ENCODE results near the gene PNKP. TPM values are rescaled to one million over a fixed set of nuclear protein-coding genes. Genes with fewer than 3 reads are reported as not detected.

The PNKP gene
- total RNA-seq, 1 donor from 2014 or later, result 46.3 TPM

- no peaks in the 10 kb centered on the region for H3K9me3 ChIP-seq
- peak; percentile 51 to 96 for DNase-seq (ENCODE audit: low spot score in 2 of 2)
- peak within 1 kb of the TSS; percentile 85 to 90 for H3K4me3 ChIP-seq
- peak within 1 kb of the TSS; percentile 99 to 100 for H3K27ac ChIP-seq
- peaks cover 4 to 10% of the 10 kb centered on the region in 2 donors for H3K4me1 ChIP-seq
- no peaks in the 10 kb centered on the region for H3K27me3 ChIP-seq
- peak in 1 of 3 experiments; percentile 4 for TF ChIP-seq CTCF (IDR thresholded peaks at IDR 0.05)
- H3K36me3 ChIP-seq, result peaks cover 8 to 13% of the 10 kb centered on the region in 2 donors
- intact Hi-C loops (cut with DNase I), result loop anchor here (1.0 to 10.0 kb wide), 7 partner anchors 17 to 1216 kb away; partner anchors contain the start of genes DBP, FUZ, MED25 and PNKP
Observed at GRCh38 chr19:49850487-49851342, 16.7 kb downstream of the PNKP start, which contains the start of gene PTOV1. PTOV1 (plus strand) TSS chr19:49851159.

- no peak for TF ChIP-seq CTCF (IDR thresholded peaks at IDR 0.05)
- intact Hi-C loops (cut with DNase I), result loop anchor here (1.0 to 10.0 kb wide), 6 partner anchors 32 to 1215 kb away; partner anchors contain the start of genes DBP, FUZ, MED25 and PRMT1
- peak overlapping the region; percentile 99 to 100 for H3K27ac ChIP-seq
Observed at GRCh38 chr19:49850221-49850486, 17.2 kb downstream of the PNKP start.

GRCh38 chr19:49849433-49850220 is 17.7 kb downstream of the PNKP start:
- Histone ChIP-seq H3K4me3 (peak overlapping the region in 1 of 2 donors; percentile 90), H3K36me3 (peaks cover 3 to 4% of the 10 kb centered on the region in 2 donors), H3K27me3 (no peaks in the 10 kb centered on the region), H3K27ac (peak overlapping the region; percentile 99 to 100), H3K9me3 (no peaks in the 10 kb centered on the region), H3K4me1 (peaks cover 4 to 10% of the 10 kb centered on the region in 2 donors)
- no peak for DNase-seq (ENCODE audit: low spot score in 2 of 2)
- TF ChIP-seq CTCF (IDR thresholded peaks at IDR 0.05), result no peak
- intact Hi-C loops (cut with DNase I), result loop anchor here (1.0 to 10.0 kb wide), 6 partner anchors 31 to 1215 kb away; partner anchors contain the start of genes DBP, FUZ, MED25 and PRMT1

More at GRCh38 chr19:49850221-49850486, 17.2 kb downstream of the PNKP start:
- H3K4me3 ChIP-seq, result peak overlapping the region; percentile 85 to 90
- H3K4me1 ChIP-seq, result peaks cover 4 to 10% of the 10 kb centered on the region in 2 donors
- peaks cover 8% of the 10 kb centered on the region in 2 donors for H3K36me3 ChIP-seq
- no peak for DNase-seq (ENCODE audit: low spot score in 2 of 2)
- H3K27me3 ChIP-seq, result no peaks in the 10 kb centered on the region
- H3K9me3 ChIP-seq, result no peaks in the 10 kb centered on the region

- H3K4me3 ChIP-seq, result no peak overlapping the region
- H3K36me3 ChIP-seq, result no peaks in the 10 kb centered on the region
- no peak for DNase-seq (ENCODE audit: low spot score in 2 of 2)
- H3K27me3 ChIP-seq, result no peaks in the 10 kb centered on the region
- H3K4me1 ChIP-seq, result peaks cover 4 to 10% of the 10 kb centered on the region in 2 donors
- intact Hi-C loops (cut with DNase I), result no loop called here
- H3K27ac ChIP-seq, result no peak overlapping the region
- no peaks in the 10 kb centered on the region for H3K9me3 ChIP-seq
- no peak for TF ChIP-seq CTCF (IDR thresholded peaks at IDR 0.05)
Observed at GRCh38 chr19:49848938-49849337, 18.4 kb downstream of the PNKP start.

GRCh38 chr19:49847731-49848696 is 19.4 kb downstream of the PNKP start:
- no peak for TF ChIP-seq CTCF (IDR thresholded peaks at IDR 0.05)
- no peaks in the 10 kb centered on the region for H3K9me3 ChIP-seq
- peaks cover 4 to 10% of the 10 kb centered on the region in 2 donors for H3K4me1 ChIP-seq
- no peak overlapping the region for H3K27ac ChIP-seq
- no peak for DNase-seq (ENCODE audit: low spot score in 2 of 2)
- no peak overlapping the region for H3K4me3 ChIP-seq
- no peaks in the 10 kb centered on the region for H3K36me3 ChIP-seq
- H3K27me3 ChIP-seq, result no peaks in the 10 kb centered on the region
- intact Hi-C loops (cut with DNase I), result no loop called here

Data from ascending aorta (tissue), 2 donors.